HCT116 (cell line): ENCODE measurements around the gene CNTN4. TPM values are rescaled to one million over a fixed set of nuclear protein-coding genes. Genes with fewer than 3 reads are reported as not detected.

Experiments
- ATAC-seq: fragments of 200-7000 bp; cut with Tn5 transposase; 2 replicates; pipeline ENCODE4 v1.9.1; 2020; ENCODE audit warnings: mild to moderate bottlenecking, moderate library complexity
- BruUV-seq: library from RNA; stranded (reverse); fragments of 400-500 nt; replicated peaks from 2 replicates; lab custom pipeline; 2021; lab: Mats Ljungman, UMichigan
- CTCF ChIA-PET: fragments of 300-600 bp; sonication (Branson Sonifier 250); formaldehyde crosslinking; loops from one replicate; lab custom pipeline; 2021; ENCODE audit warnings: antibody characterized with exemption; lab: Charles Lee
- POLR2A ChIA-PET: fragments of 300-600, 350-600 bp; sonication (Branson Sonifier 250); formaldehyde crosslinking; loops from one replicate; lab custom pipeline; 2021; ENCODE audit warnings: antibody characterized with exemption; lab: Charles Lee
- RAD21 ChIA-PET, 2 experiments: fragments of 300-600 bp; sonication (Branson Sonifier 250); formaldehyde crosslinking; loops; one replicate each; lab custom pipeline; 2023; ENCODE audit warnings: low total read pairs in 2 of 2; ENCODE audit not compliant: uncharacterized antibody in 2 of 2, unreplicated experiment in 2 of 2, low non-redundant PET in 1 of 2; lab: Charles Lee
- DNase-seq: peaks from one replicate; pipeline ENCODE4 v3.0.0-alpha.2; 2010; ENCODE audit warnings: low read depth, low spot score
- H2AFZ ChIP-seq: fragments of 200-600 bp; shearing (Covaris generic), sonication (generic); 2 replicates; pipeline ENCODE4 v1.6.1; 2017; ENCODE audit warnings: low read depth, mixed run types, mixed read lengths, antibody characterized with exemption, low read length; ENCODE audit not compliant: poor library complexity, severe bottlenecking
- H3K27ac ChIP-seq: 2 replicates; pipeline ENCODE4 v1.5.1; 2012; ENCODE audit warnings: low read depth, low read length
- H3K27me3 ChIP-seq: fragments of 200-600 bp; sonication (generic); 2 replicates; pipeline ENCODE4 v1.6.1; 2016; ENCODE audit warnings: mixed run types, low read length, mixed read lengths; ENCODE audit not compliant: insufficient read depth
- H3K36me3 ChIP-seq, 2 experiments: fragments of 200-500 bp in 1 of 2; fragments of 200-600 bp in 1 of 2; sonication (Bioruptor generic) in 1 of 2; sonication (generic) in 1 of 2; 2 replicates each; pipeline versions ENCODE4 v1.5.1 to v1.6.1; 2014 to 2016; ENCODE audit warnings: low read length in 2 of 2, inconsistent platforms in 1 of 2, mixed read lengths in 1 of 2, mixed run types in 1 of 2; ENCODE audit not compliant: insufficient read depth in 2 of 2, control insufficient read depth in 1 of 2
- H3K4me1 ChIP-seq, 2 experiments: fragments of 200-600 bp in 1 of 2; sonication (generic) in 1 of 2; 2 replicates each; pipeline versions ENCODE4 v1.5.1 to v1.6.1; 2012 to 2017; ENCODE audit warnings: low read length in 2 of 2, inconsistent platforms in 1 of 2, mild to moderate bottlenecking in 1 of 2, mixed read lengths in 1 of 2, mixed run types in 1 of 2, moderate library complexity in 1 of 2; ENCODE audit not compliant: insufficient read depth in 2 of 2, control insufficient read depth in 1 of 2
- H3K4me2 ChIP-seq: fragments of 200-600 bp; sonication (generic); 2 replicates; pipeline ENCODE4 v1.6.1; 2017; ENCODE audit warnings: mixed run types, low read length, mixed read lengths
- H3K4me3 ChIP-seq, 2 experiments: fragments of 200-600 bp in 1 of 2; sonication (generic) in 1 of 2; replicated peaks in 1 of 2; 2 replicates each; pipeline ENCODE4 v1.5.1; 2011 to 2016; ENCODE audit warnings: low read length in 2 of 2, control low read depth in 1 of 2, low read depth in 1 of 2, mild to moderate bottlenecking in 1 of 2, mixed read lengths in 1 of 2, mixed run types in 1 of 2
- H3K79me2 ChIP-seq: fragments of 200-600 bp; sonication (generic); 2 replicates; pipeline ENCODE4 v1.6.1; 2017; ENCODE audit warnings: mild to moderate bottlenecking, mixed run types, low read length, moderate library complexity, mixed read lengths; ENCODE audit not compliant: insufficient read depth
- H3K9ac ChIP-seq: fragments of 200-600 bp; sonication (generic); 2 replicates; pipeline ENCODE4 v1.6.1; 2016; ENCODE audit warnings: low read length, mixed read lengths
- H3K9me2 ChIP-seq: fragments of 200-600 bp; sonication (generic), shearing (Covaris generic); 2 replicates; pipeline ENCODE4 v1.6.1; 2017; ENCODE audit warnings: mixed run types, mild to moderate bottlenecking, moderate library complexity; ENCODE audit not compliant: insufficient read depth
- H3K9me3 ChIP-seq, 2 experiments: fragments of 200-500 bp in 1 of 2; fragments of 200-600 bp in 1 of 2; sonication (Bioruptor generic) in 1 of 2; sonication (generic) in 1 of 2; 2 replicates each; pipeline ENCODE4 v1.6.1; 2014 to 2017; ENCODE audit warnings: low read length in 2 of 2, mixed read lengths in 2 of 2, inconsistent platforms in 1 of 2, low read depth in 1 of 2, mild to moderate bottlenecking in 1 of 2, mixed run types in 1 of 2, moderate library complexity in 1 of 2; ENCODE audit not compliant: control insufficient read depth in 1 of 2, insufficient read depth in 1 of 2
- H4K20me1 ChIP-seq: fragments of 200-600 bp; sonication (generic), shearing (Covaris generic); 2 replicates; pipeline ENCODE4 v1.6.1; 2017; ENCODE audit warnings: mixed run types, mild to moderate bottlenecking, moderate library complexity; ENCODE audit not compliant: insufficient read depth
- CBX3 ChIP-seq: IDR thresholded peaks from 2 replicates; pipeline ENCODE4 v1.6.1; 2012; ENCODE audit warnings: low read depth
- CEBPB ChIP-seq: IDR thresholded peaks from 2 replicates; pipeline ENCODE4 v1.6.1; 2012; ENCODE audit warnings: low read depth
- ELF1 ChIP-seq: IDR thresholded peaks from 2 replicates; pipeline ENCODE4 v1.6.1; 2012; ENCODE audit warnings: low read depth, borderline replicate concordance
- EZH2 ChIP-seq: fragments of 200-600 bp; sonication (generic); IDR thresholded peaks from 2 replicates; pipeline ENCODE4 v1.6.1; 2017; ENCODE audit warnings: antibody characterized with exemption, mixed run types
- EZH2phosphoT487 ChIP-seq: fragments of 200-600 bp; IDR thresholded peaks from 2 replicates; pipeline ENCODE4 v1.6.1; 2018; ENCODE audit warnings: antibody characterized with exemption, borderline replicate concordance
- FOSL1 ChIP-seq: IDR thresholded peaks from 2 replicates; pipeline ENCODE4 v1.6.1; 2012; ENCODE audit warnings: low read depth
- POLR2A ChIP-seq: IDR thresholded peaks from 2 replicates; pipeline ENCODE4 v1.7.0; 2011; ENCODE audit warnings: borderline replicate concordance; ENCODE audit not compliant: insufficient read depth, insufficient read length; ENCODE audit errors: extremely low read depth
- RAD21 ChIP-seq: IDR thresholded peaks from 2 replicates; pipeline ENCODE4 v1.6.1; 2012; ENCODE audit warnings: low read depth, mild to moderate bottlenecking
- REST ChIP-seq: IDR thresholded peaks from 2 replicates; pipeline ENCODE4 v1.6.1; 2012; ENCODE audit warnings: low read depth
- SIN3A ChIP-seq: IDR thresholded peaks from 2 replicates; pipeline ENCODE4 v1.6.1; 2012; ENCODE audit warnings: low read depth
- SP1 ChIP-seq: IDR thresholded peaks from 2 replicates; pipeline ENCODE4 v1.6.1; 2012; ENCODE audit warnings: low read depth
- SRF ChIP-seq: IDR thresholded peaks from 2 replicates; pipeline ENCODE4 v1.6.1; 2012; ENCODE audit warnings: low read depth
- TCF7L2 ChIP-seq: IDR thresholded peaks from 2 replicates; pipeline ENCODE4 v1.7.0; 2011; ENCODE audit warnings: borderline replicate concordance, inconsistent platforms; ENCODE audit not compliant: insufficient read depth, insufficient read length; ENCODE audit errors: extremely low read depth
- YY1 ChIP-seq: IDR thresholded peaks from 2 replicates; pipeline ENCODE4 v1.6.1; 2011; ENCODE audit warnings: low read length, low read depth, moderate library complexity, mild to moderate bottlenecking; ENCODE audit not compliant: insufficient replicate concordance; ENCODE audit errors: extremely low read depth
- ZFX ChIP-seq: fragments of 450-650 bp; IDR thresholded peaks from 2 replicates; pipeline ENCODE4 v1.6.1; 2017
- ZNF274 ChIP-seq: fragments of 200-500 bp; sonication (Bioruptor generic); IDR thresholded peaks from 2 replicates; pipeline ENCODE4 v1.6.1; 2014; ENCODE audit warnings: mild to moderate bottlenecking, low read depth, low read length, inconsistent platforms
- intact Hi-C: fragments of 100-400 bp; cut with micrococcal nuclease; formaldehyde crosslinking; loops from 2 replicates; pipeline ENCODE4 v1.10.0; 2022
- total RNA-seq: library from RNA; stranded (reverse); gene quantifications from one replicate; pipeline ENCODE4 v1.2.1, GENCODE V29; 2021; ENCODE audit not compliant: unreplicated experiment
- TF ChIP-seq, protein P1 (sequence below): IDR thresholded peaks from 2 replicates; pipeline ENCODE4 v1.6.1; 2011; ENCODE audit warnings: mild to moderate bottlenecking, low read length, moderate library complexity; ENCODE audit not compliant: insufficient replicate concordance; ENCODE audit errors: extremely low read depth
- TF ChIP-seq, protein P2 (sequence below), 3 experiments: fragments of 200-600 bp in 1 of 3; sonication (generic) in 1 of 3; IDR thresholded peaks in 2 of 3; conservative IDR thresholded peaks in 1 of 3; 2 replicates each; pipeline ENCODE4 v1.5.1; 2012 to 2017; ENCODE audit warnings: low read depth in 2 of 3, low read length in 2 of 3, antibody characterized with exemption in 1 of 3, borderline replicate concordance in 1 of 3, control low read depth in 1 of 3, mild to moderate bottlenecking in 1 of 3, mixed read lengths in 1 of 3, mixed run types in 1 of 3, moderate library complexity in 1 of 3; ENCODE audit not compliant: insufficient read depth in 1 of 3
- TF ChIP-seq, protein P3 (sequence below): IDR thresholded peaks from 2 replicates; pipeline ENCODE4 v1.6.1; 2012

Gene CNTN4
- total RNA-seq, 1 experiment from 2014 or later = not detected

GRCh38 chr3:2793987-2794386 lies 695.3 kb downstream of the CNTN4 start:
- no peak overlapping the region for H3K27ac ChIP-seq
- no peak overlapping the region for H2AFZ ChIP-seq
- no peak overlapping the region for H3K9ac ChIP-seq
- ChIA-PET CTCF (no interaction called here), POLR2A (no interaction called here), RAD21 (no interaction called here)
- ATAC-seq (no peak), DNase-seq (no peak)
- H3K9me3 ChIP-seq = peaks cover 0 to 3% of the 10 kb centered on the region in 2 experiments; a peak in 2 of 4 replicates
- H3K27me3 ChIP-seq = no peaks in the 10 kb centered on the region
- H4K20me1 ChIP-seq = no peaks in the 10 kb centered on the region
- H3K9me2 ChIP-seq = no peaks in the 10 kb centered on the region
- no TSS peak for BruUV-seq
- TF ChIP-seq ZFX (no peak), EZH2phosphoT487 (no peak), ZNF274 (no peak), REST (no peak), FOSL1 (no peak), EZH2 (no peak), POLR2A (no peak), TCF7L2 (no peak), CBX3 (no peak), SIN3A (no peak), SRF (no peak), RAD21 (no peak), SP1 (no peak), ELF1 (no peak), CEBPB (no peak), YY1 (no peak)
- TF ChIP-seq, protein P1, sequence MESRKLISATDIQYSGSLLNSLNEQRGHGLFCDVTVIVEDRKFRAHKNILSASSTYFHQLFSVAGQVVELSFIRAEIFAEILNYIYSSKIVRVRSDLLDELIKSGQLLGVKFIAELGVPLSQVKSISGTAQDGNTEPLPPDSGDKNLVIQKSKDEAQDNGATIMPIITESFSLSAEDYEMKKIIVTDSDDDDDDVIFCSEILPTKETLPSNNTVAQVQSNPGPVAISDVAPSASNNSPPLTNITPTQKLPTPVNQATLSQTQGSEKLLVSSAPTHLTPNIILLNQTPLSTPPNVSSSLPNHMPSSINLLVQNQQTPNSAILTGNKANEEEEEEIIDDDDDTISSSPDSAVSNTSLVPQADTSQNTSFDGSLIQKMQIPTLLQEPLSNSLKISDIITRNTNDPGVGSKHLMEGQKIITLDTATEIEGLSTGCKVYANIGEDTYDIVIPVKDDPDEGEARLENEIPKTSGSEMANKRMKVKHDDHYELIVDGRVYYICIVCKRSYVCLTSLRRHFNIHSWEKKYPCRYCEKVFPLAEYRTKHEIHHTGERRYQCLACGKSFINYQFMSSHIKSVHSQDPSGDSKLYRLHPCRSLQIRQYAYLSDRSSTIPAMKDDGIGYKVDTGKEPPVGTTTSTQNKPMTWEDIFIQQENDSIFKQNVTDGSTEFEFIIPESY = no peak
- TF ChIP-seq, protein P2, sequence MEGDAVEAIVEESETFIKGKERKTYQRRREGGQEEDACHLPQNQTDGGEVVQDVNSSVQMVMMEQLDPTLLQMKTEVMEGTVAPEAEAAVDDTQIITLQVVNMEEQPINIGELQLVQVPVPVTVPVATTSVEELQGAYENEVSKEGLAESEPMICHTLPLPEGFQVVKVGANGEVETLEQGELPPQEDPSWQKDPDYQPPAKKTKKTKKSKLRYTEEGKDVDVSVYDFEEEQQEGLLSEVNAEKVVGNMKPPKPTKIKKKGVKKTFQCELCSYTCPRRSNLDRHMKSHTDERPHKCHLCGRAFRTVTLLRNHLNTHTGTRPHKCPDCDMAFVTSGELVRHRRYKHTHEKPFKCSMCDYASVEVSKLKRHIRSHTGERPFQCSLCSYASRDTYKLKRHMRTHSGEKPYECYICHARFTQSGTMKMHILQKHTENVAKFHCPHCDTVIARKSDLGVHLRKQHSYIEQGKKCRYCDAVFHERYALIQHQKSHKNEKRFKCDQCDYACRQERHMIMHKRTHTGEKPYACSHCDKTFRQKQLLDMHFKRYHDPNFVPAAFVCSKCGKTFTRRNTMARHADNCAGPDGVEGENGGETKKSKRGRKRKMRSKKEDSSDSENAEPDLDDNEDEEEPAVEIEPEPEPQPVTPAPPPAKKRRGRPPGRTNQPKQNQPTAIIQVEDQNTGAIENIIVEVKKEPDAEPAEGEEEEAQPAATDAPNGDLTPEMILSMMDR (IDR thresholded peaks at IDR 0.05 in 2 of 3, conservative IDR thresholded peaks at IDR 0.05 in 1 of 3; ENCODE audit: borderline replicate concordance in 1 of 3, insufficient read depth in 1 of 3, low read depth in 2 of 3, low read length in 2 of 3) = no peak
- TF ChIP-seq, protein P3, sequence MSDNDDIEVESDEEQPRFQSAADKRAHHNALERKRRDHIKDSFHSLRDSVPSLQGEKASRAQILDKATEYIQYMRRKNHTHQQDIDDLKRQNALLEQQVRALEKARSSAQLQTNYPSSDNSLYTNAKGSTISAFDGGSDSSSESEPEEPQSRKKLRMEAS = no peak
- intact Hi-C loops = no loop called here
- no peak overlapping the region for H3K4me2 ChIP-seq
- no peaks in the 10 kb centered on the region for H3K36me3 ChIP-seq
- H3K79me2 ChIP-seq = no peaks in the 10 kb centered on the region
- H3K4me1 ChIP-seq = no peaks in the 10 kb centered on the region
- no peak overlapping the region for H3K4me3 ChIP-seq
